ENCODE measurements around the gene KRTAP5-8.

DNA sequence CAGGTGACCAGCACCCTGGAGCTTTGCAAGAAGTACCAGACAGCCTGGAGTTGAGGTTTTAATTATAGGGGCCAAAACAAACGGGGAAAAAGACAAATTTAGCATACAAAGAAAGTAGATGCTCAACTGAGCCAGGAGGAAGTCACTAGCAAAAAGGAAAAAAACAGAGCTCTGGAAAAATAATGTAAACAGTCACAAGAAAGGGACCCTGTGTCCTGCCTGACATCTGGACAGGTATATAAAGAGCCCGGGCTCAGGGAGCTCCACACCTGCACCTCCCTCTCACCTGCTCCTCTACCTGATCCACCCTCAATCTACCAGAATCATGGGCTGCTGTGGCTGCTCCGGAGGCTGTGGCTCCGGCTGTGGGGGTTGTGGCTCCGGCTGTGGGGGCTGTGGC lies 27.4 kb downstream of the KRTAP5-8 start, which contains the start of gene KRTAP5-10:
- TF ChIP-seq, protein P1, sequence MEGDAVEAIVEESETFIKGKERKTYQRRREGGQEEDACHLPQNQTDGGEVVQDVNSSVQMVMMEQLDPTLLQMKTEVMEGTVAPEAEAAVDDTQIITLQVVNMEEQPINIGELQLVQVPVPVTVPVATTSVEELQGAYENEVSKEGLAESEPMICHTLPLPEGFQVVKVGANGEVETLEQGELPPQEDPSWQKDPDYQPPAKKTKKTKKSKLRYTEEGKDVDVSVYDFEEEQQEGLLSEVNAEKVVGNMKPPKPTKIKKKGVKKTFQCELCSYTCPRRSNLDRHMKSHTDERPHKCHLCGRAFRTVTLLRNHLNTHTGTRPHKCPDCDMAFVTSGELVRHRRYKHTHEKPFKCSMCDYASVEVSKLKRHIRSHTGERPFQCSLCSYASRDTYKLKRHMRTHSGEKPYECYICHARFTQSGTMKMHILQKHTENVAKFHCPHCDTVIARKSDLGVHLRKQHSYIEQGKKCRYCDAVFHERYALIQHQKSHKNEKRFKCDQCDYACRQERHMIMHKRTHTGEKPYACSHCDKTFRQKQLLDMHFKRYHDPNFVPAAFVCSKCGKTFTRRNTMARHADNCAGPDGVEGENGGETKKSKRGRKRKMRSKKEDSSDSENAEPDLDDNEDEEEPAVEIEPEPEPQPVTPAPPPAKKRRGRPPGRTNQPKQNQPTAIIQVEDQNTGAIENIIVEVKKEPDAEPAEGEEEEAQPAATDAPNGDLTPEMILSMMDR (IDR thresholded peaks at IDR 0.05; ENCODE audit: extremely low read depth in 1 of 2, insufficient read depth in 1 of 2, low read depth in 1 of 2, low read length in 2 of 2): no peak
- TF ChIP-seq EZH2 (IDR thresholded peaks at IDR 0.05; ENCODE audit: borderline replicate concordance, low read depth, low read length, severe bottlenecking): no peak
- no peak for TF ChIP-seq POLR2A (IDR thresholded peaks at IDR 0.05; ENCODE audit: low read depth, low read length)
